HT1080 (cell line): ENCODE measurements around the gene EMX2. TPM values are rescaled to one million over a fixed set of nuclear protein-coding genes. Genes with fewer than 3 reads are reported as not detected.
"Not testable (repeated sequence)": the region's sequence is repeated elsewhere in the genome, so short reads cannot be mapped to it uniquely, and the experiment has no call there.

Experiments
- DNase-seq: peaks from one replicate; pipeline ENCODE4 v3.0.0-alpha.2; 2015; ENCODE audit warnings: low read depth
- total RNA-seq: library from RNA; depleted of rRNA; stranded (reverse); fragments of >200 nt; shearing (Covaris generic); gene quantifications from 2 replicates; pipeline ENCODE4 v1.2.3, GENCODE V29; 2014

The EMX2 gene
- total RNA-seq, 1 experiment from 2014 or later = 0.08 TPM

- no peak for DNase-seq
Observed at GRCh38 chr10:117555017-117555416, 12.5 kb downstream of the EMX2 start.

- no peak for DNase-seq
Observed at GRCh38 chr10:117555863-117556262, 13.3 kb downstream of the EMX2 start.

GRCh38 chr10:117556356-117556755 is 13.8 kb downstream of the EMX2 start:
- DNase-seq = no peak

GRCh38 chr10:117559712-117560111 is 17.2 kb downstream of the EMX2 start:
- no peak for DNase-seq

- no peak for DNase-seq
Observed at GRCh38 chr10:117560942-117561341, 18.4 kb downstream of the EMX2 start.

- DNase-seq = no peak
Observed at GRCh38 chr10:117562220-117562619, 19.7 kb downstream of the EMX2 start.

- DNase-seq = no peak
Observed at GRCh38 chr10:117562896-117563737, 20.6 kb downstream of the EMX2 start.

- no peak for DNase-seq
Observed at GRCh38 chr10:117563780-117564179, 21.2 kb downstream of the EMX2 start.

GRCh38 chr10:117565068-117565467 is 22.5 kb downstream of the EMX2 start:
- no peak for DNase-seq

- DNase-seq = no peak
Observed at GRCh38 chr10:117568334-117568733, 25.8 kb downstream of the EMX2 start.

- no peak for DNase-seq
Observed at GRCh38 chr10:117569610-117570390, 27.3 kb downstream of the EMX2 start.

- DNase-seq = no peak
Observed at GRCh38 chr10:117570880-117571279, 28.3 kb downstream of the EMX2 start.

- DNase-seq = no peak
Observed at GRCh38 chr10:117574498-117575146, 32.1 kb downstream of the EMX2 start.

- DNase-seq = no peak
Observed at GRCh38 chr10:117578490-117578889, 35.9 kb downstream of the EMX2 start.

- no peak for DNase-seq
Observed at GRCh38 chr10:117578999-117579590, 36.5 kb downstream of the EMX2 start.

GRCh38 chr10:117581961-117582360 is 39.4 kb downstream of the EMX2 start:
- DNase-seq = no peak

- not testable (repeated sequence) for DNase-seq
Observed at GRCh38 chr10:117584831-117585230, 42.3 kb downstream of the EMX2 start.

- no peak for DNase-seq
Observed at GRCh38 chr10:117587036-117587435, 44.5 kb downstream of the EMX2 start.

GRCh38 chr10:117590101-117590875 is 47.7 kb downstream of the EMX2 start:
- peak; percentile 85 for DNase-seq

- DNase-seq = no peak
Observed at GRCh38 chr10:117591043-117591442, 48.5 kb downstream of the EMX2 start.

- DNase-seq = peak; percentile 54
Observed at GRCh38 chr10:117594722-117595121, 52.2 kb downstream of the EMX2 start.
